ENCODE data around the gene NUDT15.

GRCh38 chr13:47990427-47990826, 47.1 kb upstream of the NUDT15 start:
- TF ChIP-seq, protein P1, sequence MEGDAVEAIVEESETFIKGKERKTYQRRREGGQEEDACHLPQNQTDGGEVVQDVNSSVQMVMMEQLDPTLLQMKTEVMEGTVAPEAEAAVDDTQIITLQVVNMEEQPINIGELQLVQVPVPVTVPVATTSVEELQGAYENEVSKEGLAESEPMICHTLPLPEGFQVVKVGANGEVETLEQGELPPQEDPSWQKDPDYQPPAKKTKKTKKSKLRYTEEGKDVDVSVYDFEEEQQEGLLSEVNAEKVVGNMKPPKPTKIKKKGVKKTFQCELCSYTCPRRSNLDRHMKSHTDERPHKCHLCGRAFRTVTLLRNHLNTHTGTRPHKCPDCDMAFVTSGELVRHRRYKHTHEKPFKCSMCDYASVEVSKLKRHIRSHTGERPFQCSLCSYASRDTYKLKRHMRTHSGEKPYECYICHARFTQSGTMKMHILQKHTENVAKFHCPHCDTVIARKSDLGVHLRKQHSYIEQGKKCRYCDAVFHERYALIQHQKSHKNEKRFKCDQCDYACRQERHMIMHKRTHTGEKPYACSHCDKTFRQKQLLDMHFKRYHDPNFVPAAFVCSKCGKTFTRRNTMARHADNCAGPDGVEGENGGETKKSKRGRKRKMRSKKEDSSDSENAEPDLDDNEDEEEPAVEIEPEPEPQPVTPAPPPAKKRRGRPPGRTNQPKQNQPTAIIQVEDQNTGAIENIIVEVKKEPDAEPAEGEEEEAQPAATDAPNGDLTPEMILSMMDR (IDR thresholded peaks at IDR 0.05 in 4 of 5, conservative IDR thresholded peaks at IDR 0.05 in 1 of 5) = no peak
- no peak for TF ChIP-seq POLR2A (IDR thresholded peaks at IDR 0.05)

Measured in gastrocnemius medialis (tissue), 4 donors.